ENCODE data around the gene RHPN2.
"Not testable (repeated sequence)": the region's sequence is repeated elsewhere in the genome, so short reads cannot be mapped to it uniquely, and the experiment has no call there.

The RHPN2 gene

GRCh38 chr19:33039108-33039599 is 25.5 kb downstream of the RHPN2 start:
- no peak for ATAC-seq
- TF ChIP-seq PATZ1 (CRISPR knock-in tag; IDR thresholded peaks at IDR 0.05; ENCODE audit: borderline replicate concordance) = no peak
- TF ChIP-seq ZFP30 (CRISPR knock-in tag; IDR thresholded peaks at IDR 0.05) = no peak
- TF ChIP-seq ZFP3 (CRISPR knock-in tag; IDR thresholded peaks at IDR 0.05) = no peak
- no peak for TF ChIP-seq OSR1 (CRISPR knock-in tag; IDR thresholded peaks at IDR 0.05)
- TF ChIP-seq RARB (CRISPR knock-in tag; IDR thresholded peaks at IDR 0.05) = no peak
- no peak for TF ChIP-seq POU6F1 (CRISPR knock-in tag; IDR thresholded peaks at IDR 0.05; ENCODE audit: borderline replicate concordance, low read depth)
- no peak for TF ChIP-seq ARNTL (CRISPR knock-in tag; IDR thresholded peaks at IDR 0.05; ENCODE audit: borderline replicate concordance, low read depth)
- TF ChIP-seq TOX (CRISPR knock-in tag; IDR thresholded peaks at IDR 0.05; ENCODE audit: borderline replicate concordance) = no peak
- no peak for TF ChIP-seq ISL1 (CRISPR knock-in tag; IDR thresholded peaks at IDR 0.05)
- no peak for TF ChIP-seq CSDC2 (CRISPR knock-in tag; IDR thresholded peaks at IDR 0.05)
- no peak for TF ChIP-seq GLIS3 (CRISPR knock-in tag; IDR thresholded peaks at IDR 0.05)
- no peak for TF ChIP-seq ZNF8 (CRISPR knock-in tag; IDR thresholded peaks at IDR 0.05)

GRCh38 chr19:33037168-33038025 is 27.3 kb downstream of the RHPN2 start:
- ATAC-seq = not testable (repeated sequence)

GRCh38 chr19:33036370-33037167 is 28.1 kb downstream of the RHPN2 start:
- ATAC-seq = not testable (repeated sequence)

GRCh38 chr19:33035461-33035860 is 29.2 kb downstream of the RHPN2 start:
- TF ChIP-seq ARNTL (CRISPR knock-in tag; IDR thresholded peaks at IDR 0.05; ENCODE audit: borderline replicate concordance, low read depth) (no peak), POU6F1 (CRISPR knock-in tag; IDR thresholded peaks at IDR 0.05; ENCODE audit: borderline replicate concordance, low read depth) (no peak), SNAI2 (CRISPR knock-in tag; IDR thresholded peaks at IDR 0.05) (no peak), GLIS3 (CRISPR knock-in tag; IDR thresholded peaks at IDR 0.05) (no peak), PPARA (CRISPR knock-in tag; IDR thresholded peaks at IDR 0.05; ENCODE audit: borderline replicate concordance) (no peak), RARB (CRISPR knock-in tag; IDR thresholded peaks at IDR 0.05) (no peak), TCF4 (CRISPR knock-in tag; IDR thresholded peaks at IDR 0.05; ENCODE audit: borderline replicate concordance) (no peak), BACH2 (CRISPR knock-in tag; IDR thresholded peaks at IDR 0.05; ENCODE audit: borderline replicate concordance) (no peak), ZFP30 (CRISPR knock-in tag; IDR thresholded peaks at IDR 0.05) (no peak), TSHZ2 (CRISPR knock-in tag; IDR thresholded peaks at IDR 0.05) (no peak), ZNF565 (CRISPR knock-in tag; conservative IDR thresholded peaks at IDR 0.05; ENCODE audit: low read depth) (no peak), CSDC2 (CRISPR knock-in tag; IDR thresholded peaks at IDR 0.05) (no peak), ESRRG (CRISPR knock-in tag; IDR thresholded peaks at IDR 0.05) (no peak), OSR1 (CRISPR knock-in tag; IDR thresholded peaks at IDR 0.05) (no peak), ISL1 (CRISPR knock-in tag; IDR thresholded peaks at IDR 0.05) (no peak), ZNF8 (CRISPR knock-in tag; IDR thresholded peaks at IDR 0.05) (no peak), ZNF70 (CRISPR knock-in tag; IDR thresholded peaks at IDR 0.05) (no peak), CREB5 (CRISPR knock-in tag; IDR thresholded peaks at IDR 0.05; ENCODE audit: low read depth) (no peak)
- no peak for ATAC-seq

All from SK-N-SH treated with all-trans-retinoic acid at 6 μM for 48 hours (cell line).